Activated CD4-positive, alpha-beta T cell treated with anti-CD3 and anti-CD28 coated beads, Interleukin-2, amount 10 ng/mL, durations not matched to agents 7 days and 5 days (primary cell): Measurements from ENCODE around the gene STAP1. TPM values are rescaled to one million over a fixed set of nuclear protein-coding genes. Genes with fewer than 3 reads are reported as not detected.

ENCODE experiments used
- CTCF ChIA-PET: fragments of 350-600 bp; sonication (Branson Sonifier 250); formaldehyde crosslinking; loops from one replicate; lab custom pipeline; 2021; ENCODE audit warnings: antibody characterized with exemption; lab: Charles Lee
- POLR2A ChIA-PET: fragments of 350-600 bp; sonication (Branson Sonifier 250); formaldehyde crosslinking; loops from one replicate; lab custom pipeline; 2021; ENCODE audit warnings: antibody characterized with exemption; lab: Charles Lee
- DNase-seq: peaks from one replicate; pipeline ENCODE4 v3.0.0-alpha.2; 2020
- H3K27ac Mint-ChIP-seq: one replicate; pipeline ENCODE4 v1.8.0; 2021; ENCODE audit warnings: mild to moderate bottlenecking, moderate library complexity, mixed read lengths
- H3K27me3 Mint-ChIP-seq: one replicate; pipeline ENCODE4 v1.8.0; 2021; ENCODE audit warnings: mixed read lengths
- H3K36me3 Mint-ChIP-seq: one replicate; pipeline ENCODE4 v1.8.0; 2021; ENCODE audit warnings: low read depth, mixed read lengths
- H3K4me1 Mint-ChIP-seq: one replicate; pipeline ENCODE4 v1.8.0; 2021; ENCODE audit warnings: mixed read lengths
- H3K4me3 Mint-ChIP-seq: one replicate; pipeline ENCODE4 v1.8.0; 2021; ENCODE audit warnings: mild to moderate bottlenecking, moderate library complexity, mixed read lengths
- H3K9me3 Mint-ChIP-seq: one replicate; pipeline ENCODE4 v1.8.0; 2021; ENCODE audit warnings: mixed read lengths
- total RNA-seq, 2 experiments: library from RNA; stranded (reverse); gene quantifications; one replicate each; pipeline ENCODE4 v1.2.3, GENCODE V29; 2021

STAP1 gene
- total RNA-seq, 2 experiments from 2014 or later = 31.0 to 32.5 TPM

DNA sequence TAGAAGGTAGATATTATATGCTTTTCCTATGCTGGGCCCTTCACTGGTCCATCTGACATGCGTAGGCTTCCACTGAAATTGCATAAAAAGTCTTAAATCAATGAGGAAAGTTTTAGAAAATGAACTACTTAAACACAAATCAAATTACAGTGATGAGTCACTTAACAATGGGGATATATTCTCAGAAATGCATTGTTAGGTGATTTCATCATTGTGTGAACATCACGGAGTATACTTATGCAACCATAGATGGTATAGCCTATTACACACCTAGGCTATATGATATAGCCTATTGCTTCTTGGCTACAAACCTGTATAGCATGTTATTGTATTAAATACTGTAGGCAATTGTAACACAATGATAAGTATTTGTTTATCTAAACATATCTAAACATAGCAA, 10.3 kb downstream of the STAP1 start:
- ChIA-PET CTCF (interaction anchor here (1.0 to 1.5 kb wide), 2 partner anchors 13 to 14 kb away, joined by 3 to 4 read pairs; no protein-coding TSS in a partner anchor), POLR2A (no interaction called here)
- no peak overlapping the region for H3K4me3 Mint-ChIP-seq
- no peak for DNase-seq
- H3K27ac Mint-ChIP-seq = no peak overlapping the region
- peaks cover 3% of the 10 kb centered on the region for H3K9me3 Mint-ChIP-seq
- H3K36me3 Mint-ChIP-seq = peaks cover 31% of the 10 kb centered on the region
- no peaks in the 10 kb centered on the region for H3K27me3 Mint-ChIP-seq
- H3K4me1 Mint-ChIP-seq = peaks cover 36% of the 10 kb centered on the region

DNA sequence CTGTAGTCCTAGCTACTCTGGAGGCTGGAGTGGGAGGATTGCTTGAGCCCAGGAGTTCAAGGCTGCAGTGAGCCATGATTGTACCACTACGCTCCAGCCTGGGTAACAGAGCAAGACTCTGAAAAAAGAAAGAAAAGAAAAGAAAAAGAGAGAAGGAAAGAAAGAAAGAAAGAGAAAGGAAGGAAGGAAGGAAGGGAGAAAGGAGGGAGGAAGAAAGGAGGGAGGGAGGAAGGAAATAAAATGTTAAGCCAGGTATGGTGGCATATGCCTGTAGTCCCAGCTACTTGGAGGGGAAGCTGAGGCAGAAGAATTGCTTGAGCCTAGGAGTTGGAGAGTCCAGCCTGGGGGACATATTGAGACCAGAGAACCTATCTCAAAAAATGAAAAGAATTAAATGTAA, 12.0 kb downstream of the STAP1 start:
- DNase-seq = no peak
- peaks cover 3% of the 10 kb centered on the region for H3K9me3 Mint-ChIP-seq
- ChIA-PET CTCF (interaction anchor here (1.5 to 1.7 kb wide), 3 partner anchors 9 to 18 kb away, joined by 4 to 6 read pairs (median 4); no protein-coding TSS in a partner anchor), POLR2A (interaction anchor here (0.6 kb wide), 1 partner anchor 59 kb away, joined by 3 read pairs; no protein-coding TSS in a partner anchor)
- peaks cover 42% of the 10 kb centered on the region for H3K4me1 Mint-ChIP-seq
- H3K27me3 Mint-ChIP-seq = no peaks in the 10 kb centered on the region
- H3K27ac Mint-ChIP-seq = no peak overlapping the region
- peaks cover 33% of the 10 kb centered on the region for H3K36me3 Mint-ChIP-seq
- H3K4me3 Mint-ChIP-seq = no peak overlapping the region

DNA sequence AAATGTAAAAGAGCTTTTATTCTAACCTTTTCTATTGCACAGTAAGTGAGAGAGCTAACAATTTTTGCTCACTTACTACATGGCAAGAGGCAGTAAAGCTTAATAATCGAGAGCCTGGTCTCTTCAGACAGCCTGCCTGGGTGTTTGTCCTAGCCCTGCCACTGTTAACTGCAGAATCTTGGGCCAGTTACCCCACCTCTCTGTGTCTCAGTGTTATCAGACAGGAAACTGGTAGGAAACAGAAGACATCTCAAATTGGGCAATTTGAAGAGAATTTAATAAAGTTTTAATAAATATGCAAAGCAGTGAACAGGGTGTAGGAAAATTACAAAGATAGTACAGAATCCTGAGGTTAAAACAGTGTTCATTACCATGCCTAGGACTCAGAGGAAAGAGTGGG, 13.4 kb downstream of the STAP1 start:
- ChIA-PET CTCF (interaction anchor here (1.5 to 1.6 kb wide), 2 partner anchors 9 to 19 kb away, joined by 4 to 6 read pairs; no protein-coding TSS in a partner anchor), POLR2A (no interaction called here)
- peaks cover 44% of the 10 kb centered on the region for H3K36me3 Mint-ChIP-seq
- no peak overlapping the region for H3K27ac Mint-ChIP-seq
- H3K9me3 Mint-ChIP-seq = peaks cover 3% of the 10 kb centered on the region
- peaks cover 45% of the 10 kb centered on the region for H3K4me1 Mint-ChIP-seq
- no peaks in the 10 kb centered on the region for H3K27me3 Mint-ChIP-seq
- no peak for DNase-seq
- H3K4me3 Mint-ChIP-seq = no peak overlapping the region

DNA sequence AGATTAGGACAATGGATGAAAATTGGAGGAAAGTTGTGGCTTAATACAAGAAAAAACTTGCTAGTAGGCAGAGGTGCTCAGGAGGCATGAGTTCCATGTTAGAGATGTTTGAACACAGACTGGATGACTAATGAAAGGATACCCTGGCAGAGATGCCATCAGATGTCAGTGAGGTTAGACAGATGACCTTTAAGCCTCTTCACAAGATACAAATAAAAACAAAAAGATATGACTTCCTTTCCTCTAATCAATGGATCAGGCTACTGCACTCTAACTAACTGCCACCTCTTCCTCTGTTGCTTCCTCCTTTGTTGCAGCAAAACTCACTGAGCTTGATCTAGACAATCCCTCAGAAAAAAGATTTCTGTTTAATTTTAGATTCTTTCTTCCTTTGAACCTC, 14.7 kb downstream of the STAP1 start:
- DNase-seq = no peak
- Mint-ChIP-seq H3K36me3 (peaks cover 48% of the 10 kb centered on the region), H3K9me3 (peaks cover 3% of the 10 kb centered on the region), H3K27ac (peak overlapping the region; percentile 74), H3K4me1 (peaks cover 45% of the 10 kb centered on the region), H3K4me3 (no peak overlapping the region), H3K27me3 (no peaks in the 10 kb centered on the region)
- POLR2A ChIA-PET = interaction anchor here (0.6 to 0.7 kb wide), 2 partner anchors 31 to 46 kb away, joined by 3 to 4 read pairs; no protein-coding TSS in a partner anchor
- CTCF ChIA-PET = no interaction called here

DNA sequence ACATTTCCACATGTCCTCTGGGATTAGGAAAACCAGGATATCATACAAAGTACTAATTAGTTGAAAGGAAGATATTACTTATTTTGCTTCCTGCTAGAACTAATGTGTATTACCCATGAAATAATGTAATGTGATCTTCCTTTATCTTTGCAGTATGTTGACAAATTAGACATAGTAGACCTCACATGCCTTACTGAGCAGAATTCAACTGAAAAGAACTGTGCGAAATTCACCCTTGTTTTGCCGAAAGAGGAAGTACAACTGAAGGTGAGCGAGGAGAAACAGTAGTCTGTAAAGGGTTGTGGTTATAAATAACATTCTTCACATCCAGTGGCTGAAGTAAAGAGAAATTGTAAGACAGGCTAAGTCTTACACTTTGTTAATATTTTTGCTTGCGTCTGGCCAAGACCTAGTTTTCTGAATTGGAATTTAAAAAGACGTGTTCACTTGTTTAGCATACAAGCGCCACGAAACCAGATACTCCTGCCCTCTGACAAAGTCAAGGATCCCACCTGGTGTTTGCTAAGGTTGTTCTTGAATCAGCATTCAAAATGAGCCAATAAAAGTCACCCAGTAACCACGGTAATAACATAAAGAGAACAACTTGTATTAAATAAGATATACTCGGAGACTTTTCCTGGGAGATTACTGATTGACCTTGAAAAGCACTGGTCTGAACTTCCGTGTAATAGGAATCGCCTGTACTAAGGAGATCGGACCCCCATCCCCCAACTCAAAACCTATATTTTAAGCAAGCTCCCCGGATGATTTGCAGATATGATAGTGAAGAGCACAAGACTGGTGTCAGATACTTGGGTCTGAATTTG, 16.9 kb downstream of the STAP1 start:
- ChIA-PET CTCF (no interaction called here), POLR2A (no interaction called here)
- peak; percentile 21 for DNase-seq
- Mint-ChIP-seq H3K27ac (peak overlapping the region; percentile 86), H3K9me3 (peaks cover 7% of the 10 kb centered on the region), H3K27me3 (no peaks in the 10 kb centered on the region), H3K4me3 (peak overlapping the region; percentile 51), H3K36me3 (peaks cover 57% of the 10 kb centered on the region), H3K4me1 (peaks cover 48% of the 10 kb centered on the region)

DNA sequence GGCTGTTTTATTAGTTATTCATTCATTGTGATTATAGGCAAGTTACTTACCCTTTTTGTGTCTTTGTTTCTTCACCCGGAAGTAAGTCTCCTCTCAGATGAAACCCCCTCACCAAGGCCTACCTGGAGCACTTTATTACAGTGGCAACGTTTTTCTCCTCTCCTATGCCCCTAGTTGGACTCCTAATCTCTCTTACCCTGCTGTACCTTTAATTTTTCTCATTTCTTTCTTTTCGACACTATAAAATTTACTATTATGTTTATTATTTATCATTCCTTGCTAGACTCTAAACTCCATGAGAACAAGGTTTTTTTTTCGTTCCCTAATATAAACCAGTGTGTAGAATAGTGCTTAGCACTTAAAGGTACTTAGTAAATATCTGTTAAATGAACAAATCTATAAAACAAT, 17.5 kb downstream of the STAP1 start:
- POLR2A ChIA-PET = no interaction called here
- H3K4me1 Mint-ChIP-seq = peaks cover 54% of the 10 kb centered on the region
- no peak for DNase-seq
- peak overlapping the region; percentile 86 for H3K27ac Mint-ChIP-seq
- no peaks in the 10 kb centered on the region for H3K27me3 Mint-ChIP-seq
- H3K36me3 Mint-ChIP-seq = peaks cover 59% of the 10 kb centered on the region
- peak overlapping the region; percentile 51 for H3K4me3 Mint-ChIP-seq
- CTCF ChIA-PET = no interaction called here
- peaks cover 7% of the 10 kb centered on the region for H3K9me3 Mint-ChIP-seq

DNA sequence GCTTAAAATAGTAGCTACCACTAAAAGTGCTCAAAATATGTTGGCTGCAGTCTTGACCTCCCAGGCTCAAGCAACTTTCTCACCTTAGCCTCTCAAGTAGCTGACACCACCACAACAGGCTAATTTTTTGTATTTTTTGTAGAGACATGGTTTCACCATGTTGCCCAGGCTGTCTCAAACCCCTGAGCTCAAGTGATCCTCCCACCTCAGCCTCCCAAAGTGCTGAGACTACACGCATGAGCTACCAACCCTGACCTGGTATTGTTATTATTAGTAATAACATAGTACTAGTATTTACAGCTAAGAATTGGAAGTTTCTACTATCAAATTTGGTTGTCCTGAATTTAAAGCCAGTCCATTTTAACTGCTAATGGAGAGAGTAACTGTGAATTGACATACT, 18.0 kb downstream of the STAP1 start:
- ChIA-PET POLR2A (no interaction called here), CTCF (no interaction called here)
- H3K4me3 Mint-ChIP-seq = no peak overlapping the region
- peaks cover 60% of the 10 kb centered on the region for H3K36me3 Mint-ChIP-seq
- H3K27me3 Mint-ChIP-seq = no peaks in the 10 kb centered on the region
- no peak overlapping the region for H3K27ac Mint-ChIP-seq
- peaks cover 58% of the 10 kb centered on the region for H3K4me1 Mint-ChIP-seq
- H3K9me3 Mint-ChIP-seq = peaks cover 7% of the 10 kb centered on the region
- no peak for DNase-seq

DNA sequence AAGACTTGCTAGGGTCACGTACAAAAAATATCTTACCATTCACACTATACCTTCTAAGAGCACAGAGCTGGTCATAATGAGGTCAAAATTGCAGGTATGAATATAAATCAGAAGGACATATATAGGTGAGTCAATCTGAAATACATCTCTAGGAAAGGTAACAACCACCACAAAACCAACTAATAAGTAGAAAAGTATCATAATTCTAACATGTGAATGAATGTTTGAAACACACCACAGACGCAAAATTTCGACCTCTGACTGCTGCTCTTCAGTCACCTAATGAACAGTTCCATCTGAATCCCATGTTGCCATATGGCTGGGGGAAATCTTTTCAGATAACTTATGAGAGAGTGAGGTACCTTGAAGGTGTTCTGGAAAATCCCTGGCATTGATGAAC, 22.1 kb downstream of the STAP1 start:
- ChIA-PET POLR2A (no interaction called here), CTCF (interaction anchor here (1.2 to 1.3 kb wide), 4 partner anchors 10 to 28 kb away, joined by 3 to 6 read pairs (median 3); no protein-coding TSS in a partner anchor)
- Mint-ChIP-seq H3K4me1 (peaks cover 43% of the 10 kb centered on the region), H3K4me3 (no peak overlapping the region), H3K27ac (peak overlapping the region; percentile 82), H3K36me3 (peaks cover 58% of the 10 kb centered on the region), H3K9me3 (peaks cover 4% of the 10 kb centered on the region), H3K27me3 (no peaks in the 10 kb centered on the region)
- no peak for DNase-seq

DNA sequence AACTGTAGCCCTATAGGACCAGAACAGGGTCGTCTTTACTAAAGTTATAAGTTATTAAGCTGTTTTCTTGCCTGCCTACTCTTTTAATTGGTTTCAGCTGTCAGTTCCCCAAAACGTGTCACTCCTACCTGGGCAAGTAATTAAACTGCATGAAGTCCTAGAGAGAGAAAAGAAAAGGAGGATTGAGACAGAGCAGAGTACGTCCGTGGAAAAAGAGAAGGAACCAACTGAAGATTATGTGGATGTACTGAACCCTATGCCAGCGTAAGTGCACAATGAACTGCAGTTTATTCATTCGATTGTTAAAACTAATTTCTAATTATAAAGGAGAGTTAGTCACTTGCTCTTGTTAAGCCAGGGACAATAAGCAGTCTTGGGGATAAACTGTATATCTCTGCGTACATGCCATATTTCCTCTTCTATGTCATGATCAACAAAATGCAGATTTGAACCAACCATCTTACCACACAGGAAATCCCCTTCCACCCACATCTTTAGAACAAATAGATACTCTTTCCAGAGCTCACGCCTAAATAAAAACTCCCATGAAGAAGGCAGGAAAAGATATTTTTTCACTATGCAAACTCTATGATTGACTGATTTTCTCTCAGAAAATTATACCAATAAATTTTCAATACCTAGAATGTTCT, 22.8 kb downstream of the STAP1 start:
- Mint-ChIP-seq H3K27me3 (no peaks in the 10 kb centered on the region), H3K4me3 (peak overlapping the region; percentile 45), H3K27ac (peak overlapping the region; percentile 82), H3K9me3 (peaks cover 4% of the 10 kb centered on the region), H3K36me3 (peaks cover 58% of the 10 kb centered on the region), H3K4me1 (peaks cover 38% of the 10 kb centered on the region)
- CTCF ChIA-PET = interaction anchor here (1.2 to 1.3 kb wide), 5 partner anchors 10 to 29 kb away, joined by 3 to 6 read pairs (median 3); no protein-coding TSS in a partner anchor
- DNase-seq = peak; percentile 53
- POLR2A ChIA-PET = no interaction called here

DNA sequence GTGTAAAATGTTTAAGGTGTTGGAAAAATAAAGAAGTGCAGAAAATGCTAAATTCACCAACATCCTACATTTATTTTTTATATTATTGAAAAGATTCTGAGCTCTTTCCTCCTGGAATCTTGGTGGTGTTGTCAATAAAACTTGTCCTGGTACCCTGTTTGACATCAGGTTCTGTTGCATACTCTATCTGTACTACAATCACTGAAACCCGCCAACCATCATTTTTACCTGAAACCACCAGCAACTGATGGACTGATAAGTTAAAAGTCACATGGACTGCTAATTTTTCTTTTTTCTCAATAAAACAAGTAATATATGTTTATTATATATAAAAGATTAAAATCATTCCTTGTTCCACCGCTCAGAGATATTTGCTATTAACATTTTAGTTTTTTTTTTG, 23.4 kb downstream of the STAP1 start:
- H3K4me1 Mint-ChIP-seq = peaks cover 35% of the 10 kb centered on the region
- H3K4me3 Mint-ChIP-seq = no peak overlapping the region
- peak; percentile 26 for DNase-seq
- H3K27me3 Mint-ChIP-seq = no peaks in the 10 kb centered on the region
- CTCF ChIA-PET = interaction anchor here (1.2 to 1.6 kb wide), 4 partner anchors 13 to 39 kb away, joined by 3 read pairs; no protein-coding TSS in a partner anchor
- H3K27ac Mint-ChIP-seq = peak overlapping the region; percentile 82
- H3K36me3 Mint-ChIP-seq = peaks cover 57% of the 10 kb centered on the region
- POLR2A ChIA-PET = no interaction called here
- peaks cover 4% of the 10 kb centered on the region for H3K9me3 Mint-ChIP-seq

DNA sequence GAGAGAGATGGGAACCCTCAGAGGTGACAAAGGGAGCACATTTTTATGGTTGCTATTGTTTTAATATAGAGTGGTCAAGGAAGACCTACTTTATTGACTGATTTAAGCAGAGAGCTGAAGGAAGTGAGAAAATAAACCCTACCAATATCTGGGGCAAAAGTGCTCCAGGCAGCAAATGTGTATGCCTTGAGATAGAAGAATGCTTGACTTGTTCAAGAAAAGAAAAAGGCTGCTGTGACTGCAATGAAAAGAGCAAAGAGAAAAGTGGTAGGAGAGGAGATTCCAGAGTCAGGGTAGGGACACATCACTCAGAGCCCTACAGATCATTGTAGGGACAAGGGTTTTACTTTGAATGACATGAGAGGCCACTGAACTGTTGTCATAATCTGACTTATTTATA, 26.0 kb downstream of the STAP1 start:
- H3K27me3 Mint-ChIP-seq = no peaks in the 10 kb centered on the region
- H3K4me1 Mint-ChIP-seq = peaks cover 25% of the 10 kb centered on the region
- H3K9me3 Mint-ChIP-seq = peaks cover under 1% of the 10 kb centered on the region
- ChIA-PET POLR2A (no interaction called here), CTCF (interaction anchor here (1.4 kb wide), 1 partner anchor 35 kb away, joined by 3 read pairs; no protein-coding TSS in a partner anchor)
- H3K4me3 Mint-ChIP-seq = no peak overlapping the region
- no peak overlapping the region for H3K27ac Mint-ChIP-seq
- no peak for DNase-seq
- H3K36me3 Mint-ChIP-seq = peaks cover 47% of the 10 kb centered on the region

DNA sequence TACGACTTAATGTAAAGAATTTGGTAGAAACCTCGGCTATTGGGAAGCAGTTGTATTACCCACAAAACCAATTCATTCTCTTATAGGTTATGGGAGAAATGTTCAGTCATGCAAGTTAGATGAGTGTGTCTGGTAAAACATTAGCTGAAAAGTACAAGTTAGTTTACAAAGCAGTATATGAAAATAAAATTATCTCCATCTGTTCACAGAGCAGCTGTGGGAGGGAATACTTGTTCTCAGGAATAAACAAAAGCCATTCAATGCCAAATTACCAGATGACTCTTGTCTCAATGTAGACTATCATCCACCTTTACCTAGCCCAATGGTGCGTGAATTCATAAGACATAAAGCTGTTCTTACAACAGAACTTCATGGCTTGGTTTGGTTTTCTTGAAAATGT, 28.6 kb downstream of the STAP1 start:
- Mint-ChIP-seq H3K9me3 (no peaks in the 10 kb centered on the region), H3K4me1 (peaks cover 7% of the 10 kb centered on the region), H3K36me3 (peaks cover 43% of the 10 kb centered on the region), H3K27me3 (no peaks in the 10 kb centered on the region), H3K4me3 (no peak overlapping the region), H3K27ac (no peak overlapping the region)
- no peak for DNase-seq
- POLR2A ChIA-PET = no interaction called here
- CTCF ChIA-PET = no interaction called here
